ENCODE data around the gene ADCY5. TPM values are rescaled to one million over a fixed set of nuclear protein-coding genes. Genes with fewer than 3 reads are reported as not detected.

Gene ADCY5
- total RNA-seq, 1 donor from 2014 or later = 232 TPM

DNA sequence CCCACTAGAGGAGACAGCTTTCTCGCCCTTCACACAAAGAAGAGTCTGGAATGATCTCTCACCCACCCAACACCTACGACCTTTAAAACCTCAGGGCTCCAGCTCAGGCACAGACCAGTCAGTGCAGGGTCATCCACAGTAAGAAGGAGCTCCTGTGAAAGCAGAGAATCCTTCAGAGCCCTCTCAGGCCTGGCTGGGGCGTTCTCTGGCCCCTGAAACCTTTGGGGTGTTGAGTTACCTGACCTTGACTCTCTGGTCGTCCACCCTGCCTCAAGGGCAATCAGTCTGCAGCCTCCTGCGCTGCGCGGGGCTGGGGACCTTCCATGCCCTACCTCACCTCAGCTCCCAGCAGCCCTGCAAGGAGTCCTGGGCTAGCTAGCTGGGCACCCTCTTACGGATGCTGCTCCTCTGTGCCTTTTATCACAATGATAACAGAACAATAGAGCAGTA is 106.2 kb downstream of the ADCY5 start:
- ATAC-seq = no peak
- intact Hi-C loops (cut with DNase I) = loop anchor here (1.0 to 2.0 kb wide), 2 partner anchors 30 to 60 kb away; no protein-coding TSS in a partner anchor
- DNase-seq (ENCODE audit: missing footprints) = no peak

GRCh38 chr3:123341871-123342630 is 106.8 kb downstream of the ADCY5 start:
- intact Hi-C loops (cut with DNase I) = loop anchor here (2.0 kb wide), 1 partner anchor 31 kb away; no protein-coding TSS in a partner anchor
- no peak for DNase-seq (ENCODE audit: missing footprints)
- ATAC-seq = no peak

DNA sequence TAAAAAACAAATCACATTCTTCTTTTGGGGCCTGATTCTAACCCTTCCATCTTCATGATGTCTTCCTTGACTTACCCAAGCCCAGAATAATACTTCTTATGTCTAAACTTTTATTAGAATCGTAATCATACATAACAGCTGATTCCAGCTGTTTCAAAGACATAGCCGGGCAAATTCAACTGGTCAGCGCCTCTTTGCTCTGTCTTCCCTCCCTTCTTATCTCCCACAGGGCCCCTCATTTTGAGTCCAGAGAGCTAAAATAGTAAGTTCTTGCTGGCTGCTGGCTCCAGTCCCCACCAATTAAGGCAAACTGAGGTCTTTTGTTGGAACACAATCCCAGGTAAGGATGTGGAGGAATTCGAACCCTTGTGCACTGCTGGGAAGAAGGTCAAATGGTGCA is 108.6 kb downstream of the ADCY5 start:
- intact Hi-C loops (cut with DNase I) = no loop called here
- no peak for DNase-seq (ENCODE audit: missing footprints)

GRCh38 chr3:123339302-123339701 is 109.6 kb downstream of the ADCY5 start:
- ATAC-seq (no peak), DNase-seq (ENCODE audit: missing footprints) (no peak)
- intact Hi-C loops (cut with DNase I) = no loop called here

More for the DNA sequence above, 108.6 kb downstream of the ADCY5 start:
- no peak for ATAC-seq

- peak; percentile 79 for ATAC-seq
- DNase-seq (ENCODE audit: missing footprints) = peak; percentile 78
- intact Hi-C loops (cut with DNase I) = no loop called here
Measured at GRCh38 chr3:123338620-123339061, 110.2 kb downstream of the ADCY5 start.

DNA sequence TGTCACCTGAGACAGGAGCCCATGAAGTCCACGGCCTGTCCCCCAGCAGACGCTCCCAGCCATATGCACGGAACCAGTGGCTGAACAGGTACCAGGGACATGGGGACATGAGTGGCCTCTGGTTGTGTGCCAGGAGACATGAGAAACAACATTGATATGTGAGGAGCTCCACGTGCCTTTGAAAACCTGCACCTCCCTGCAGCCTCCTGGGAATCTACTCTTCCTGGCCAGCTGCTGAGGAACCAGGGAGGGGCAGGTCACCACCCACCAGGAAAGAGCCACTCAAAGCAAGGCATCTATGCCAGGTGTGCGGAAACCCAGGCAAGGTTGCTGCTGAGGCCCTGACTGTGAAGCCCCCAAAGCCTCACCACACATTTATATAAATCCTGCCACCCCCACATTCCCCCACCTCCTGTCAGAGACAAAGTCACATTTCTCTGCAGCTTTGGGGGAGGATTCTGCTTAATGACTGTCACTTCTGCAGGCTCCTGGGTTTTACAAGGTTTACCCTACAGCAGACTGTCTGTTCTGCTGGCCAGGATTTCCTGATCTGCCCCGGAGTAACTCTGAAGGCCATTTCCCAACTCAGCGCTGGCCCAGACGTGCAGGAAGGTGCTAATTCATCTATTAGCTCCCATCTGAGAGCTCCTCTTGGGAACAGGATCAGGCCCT is 110.8 kb downstream of the ADCY5 start:
- intact Hi-C loops (cut with DNase I) = no loop called here
- no peak for ATAC-seq

GRCh38 chr3:123337226-123337625 is 111.7 kb downstream of the ADCY5 start:
- ATAC-seq (no peak), DNase-seq (ENCODE audit: missing footprints) (no peak)
- intact Hi-C loops (cut with DNase I) = no loop called here

More for the DNA sequence above, 110.8 kb downstream of the ADCY5 start:
- DNase-seq (ENCODE audit: missing footprints) = no peak

DNA sequence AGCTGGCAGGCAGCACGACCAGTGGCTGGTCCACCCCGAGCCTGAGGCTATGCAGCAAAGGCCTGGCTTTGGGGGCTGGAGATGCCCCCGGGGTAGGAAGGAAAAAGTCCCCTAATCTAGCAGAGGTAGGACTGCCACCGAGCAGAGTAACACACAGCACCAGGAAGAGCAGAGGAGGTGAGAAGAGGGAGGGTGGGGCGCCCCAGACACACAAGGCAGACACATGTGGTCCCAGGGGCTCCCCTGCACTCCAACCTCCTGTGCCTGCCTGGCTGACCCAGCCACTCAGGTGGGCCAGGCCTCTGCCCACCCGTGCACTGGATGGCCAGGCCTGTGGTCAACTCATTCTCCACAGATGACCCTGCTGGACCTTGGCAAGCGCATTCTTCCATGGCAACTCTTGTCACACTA is 112.4 kb downstream of the ADCY5 start:
- no peak for DNase-seq (ENCODE audit: missing footprints)
- no peak for ATAC-seq
- intact Hi-C loops (cut with DNase I) = no loop called here

DNA sequence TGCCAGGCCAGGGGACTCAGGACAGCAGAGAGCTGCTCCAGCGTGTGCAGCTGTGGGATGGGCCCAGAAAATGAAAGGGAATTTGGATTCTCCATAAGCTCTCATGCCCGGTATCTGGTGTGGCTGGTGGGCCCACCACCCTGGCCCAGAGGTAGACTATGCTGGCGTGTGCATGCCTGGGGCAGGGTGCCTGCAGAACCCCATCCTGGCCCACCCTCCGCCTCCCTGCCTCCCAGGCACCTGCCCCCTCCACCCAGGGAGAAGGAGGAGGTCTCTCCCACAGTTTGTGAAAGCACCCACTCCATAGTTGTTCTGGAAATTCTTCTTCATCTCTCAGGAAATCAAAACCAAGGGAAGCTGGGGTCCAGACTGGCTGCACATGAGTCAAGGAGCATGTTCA is 112.9 kb downstream of the ADCY5 start:
- intact Hi-C loops (cut with DNase I) = no loop called here
- DNase-seq (ENCODE audit: missing footprints) = peak; percentile 16

GRCh38 chr3:123335007-123335670 is 113.8 kb downstream of the ADCY5 start:
- intact Hi-C loops (cut with DNase I) = no loop called here
- DNase-seq (ENCODE audit: missing footprints) (peak; percentile 63), ATAC-seq (peak; percentile 7)

More for the DNA sequence above, 112.9 kb downstream of the ADCY5 start:
- ATAC-seq = no peak

- DNase-seq (ENCODE audit: missing footprints) (peak; percentile 49), ATAC-seq (no peak)
- intact Hi-C loops (cut with DNase I) = no loop called here
Measured at GRCh38 chr3:123334056-123334455, 114.8 kb downstream of the ADCY5 start.

GRCh38 chr3:123333401-123333800 is 115.5 kb downstream of the ADCY5 start:
- intact Hi-C loops (cut with DNase I) = no loop called here

GRCh38 chr3:123332124-123332641 is 116.7 kb downstream of the ADCY5 start:
- intact Hi-C loops (cut with DNase I) = no loop called here

More at GRCh38 chr3:123333401-123333800, 115.5 kb downstream of the ADCY5 start:
- ATAC-seq (no peak), DNase-seq (ENCODE audit: missing footprints) (peak; percentile 53)

GRCh38 chr3:123331651-123332050 is 117.2 kb downstream of the ADCY5 start:
- ATAC-seq (no peak), DNase-seq (ENCODE audit: missing footprints) (no peak)
- intact Hi-C loops (cut with DNase I) = no loop called here

More at GRCh38 chr3:123332124-123332641, 116.7 kb downstream of the ADCY5 start:
- ATAC-seq (no peak), DNase-seq (ENCODE audit: missing footprints) (no peak)

DNA sequence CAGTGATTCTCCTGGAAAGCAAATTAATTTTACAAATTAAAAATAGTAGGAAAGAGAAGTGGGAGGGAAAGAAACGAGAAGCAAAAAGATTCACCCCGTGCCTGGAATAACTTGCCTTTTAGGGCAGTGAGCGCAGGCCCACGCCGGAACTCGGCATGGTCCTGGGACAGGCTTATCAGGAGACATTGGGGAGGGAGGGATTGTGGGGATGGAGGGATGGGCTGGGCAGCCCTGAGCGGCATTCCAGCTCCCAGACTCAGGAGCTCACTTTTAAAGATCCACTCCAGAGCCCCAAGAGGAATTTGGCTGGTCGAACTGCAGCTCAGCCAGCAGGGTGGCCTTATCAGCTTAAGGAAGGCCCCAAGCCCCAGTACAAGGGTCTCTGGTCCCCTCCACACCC is 117.9 kb downstream of the ADCY5 start:
- DNase-seq (ENCODE audit: missing footprints) (no peak), ATAC-seq (peak; percentile 79)
- intact Hi-C loops (cut with DNase I) = no loop called here

DNA sequence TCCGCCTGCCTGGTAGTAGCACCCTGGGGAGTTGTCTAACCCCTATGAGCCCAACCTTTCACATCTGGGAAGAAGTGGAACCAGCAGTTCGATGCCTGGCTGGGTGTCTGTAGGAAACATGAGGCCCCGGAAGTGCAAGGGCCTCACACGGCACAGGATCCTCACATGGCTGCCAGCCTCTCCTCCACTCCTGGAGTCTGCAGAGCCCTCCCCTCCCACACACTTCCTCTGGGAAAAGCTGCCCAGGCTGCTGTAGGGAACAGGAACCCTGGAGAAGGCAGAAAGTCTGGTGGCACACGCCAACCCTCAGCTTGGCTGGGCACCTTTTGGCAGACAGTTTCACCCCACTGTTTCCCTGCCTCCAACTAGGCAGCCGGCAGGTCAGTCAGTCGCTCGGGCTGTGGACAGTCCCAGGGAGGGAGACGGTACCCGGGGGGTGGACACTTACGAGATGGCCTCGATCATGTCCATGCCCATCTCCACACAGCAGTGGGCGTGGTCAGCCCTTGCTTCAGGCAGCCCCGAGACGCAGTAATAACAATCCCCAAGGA is 118.4 kb downstream of the ADCY5 start:
- intact Hi-C loops (cut with DNase I) = no loop called here
- DNase-seq (ENCODE audit: missing footprints) = no peak
- peak; percentile 37 for ATAC-seq

GRCh38 chr3:123329636-123330340 is 119.1 kb downstream of the ADCY5 start:
- DNase-seq (ENCODE audit: missing footprints) (peak; percentile 64), ATAC-seq (no peak)
- intact Hi-C loops (cut with DNase I) = loop anchor here (1.0 to 2.0 kb wide), 3 partner anchors 117 to 229 kb away; no protein-coding TSS in a partner anchor
